Activated CD4-positive, CD25-positive, alpha-beta regulatory T cell treated with anti-CD3 and anti-CD28 coated beads, Interleukin-2, amount 50 U/mL, for 16 hours (primary cell): Measurements from ENCODE around the gene DNM1.
"Not testable (repeated sequence)": the region's sequence is repeated elsewhere in the genome, so short reads cannot be mapped to it uniquely, and the experiment has no call there.

Experiments
- DNase-seq: peaks from one replicate; pipeline ENCODE4 v3.0.0-alpha.2; 2020; ENCODE audit warnings: low read depth, low spot score

The DNM1 gene

DNA sequence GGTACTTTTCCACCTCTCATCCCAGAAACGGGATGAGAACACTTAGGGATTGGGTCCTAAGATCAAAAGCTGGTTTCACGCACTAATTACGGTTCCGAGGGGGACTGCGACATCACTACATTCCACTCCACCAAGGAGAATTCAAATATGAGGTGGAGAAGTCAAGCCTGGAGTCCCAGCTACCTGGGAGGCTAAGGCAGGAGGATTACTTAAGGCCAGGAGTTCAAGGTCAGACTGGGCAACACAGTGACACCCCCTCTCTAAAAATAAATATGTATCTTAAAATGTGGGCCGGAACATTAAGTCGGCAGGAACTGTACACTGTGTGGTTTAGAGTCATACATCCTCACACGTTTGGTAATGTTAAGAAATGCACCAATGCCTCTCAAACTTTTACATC, 71.1 kb downstream of the DNM1 start:
- DNase-seq, result no peak

DNA sequence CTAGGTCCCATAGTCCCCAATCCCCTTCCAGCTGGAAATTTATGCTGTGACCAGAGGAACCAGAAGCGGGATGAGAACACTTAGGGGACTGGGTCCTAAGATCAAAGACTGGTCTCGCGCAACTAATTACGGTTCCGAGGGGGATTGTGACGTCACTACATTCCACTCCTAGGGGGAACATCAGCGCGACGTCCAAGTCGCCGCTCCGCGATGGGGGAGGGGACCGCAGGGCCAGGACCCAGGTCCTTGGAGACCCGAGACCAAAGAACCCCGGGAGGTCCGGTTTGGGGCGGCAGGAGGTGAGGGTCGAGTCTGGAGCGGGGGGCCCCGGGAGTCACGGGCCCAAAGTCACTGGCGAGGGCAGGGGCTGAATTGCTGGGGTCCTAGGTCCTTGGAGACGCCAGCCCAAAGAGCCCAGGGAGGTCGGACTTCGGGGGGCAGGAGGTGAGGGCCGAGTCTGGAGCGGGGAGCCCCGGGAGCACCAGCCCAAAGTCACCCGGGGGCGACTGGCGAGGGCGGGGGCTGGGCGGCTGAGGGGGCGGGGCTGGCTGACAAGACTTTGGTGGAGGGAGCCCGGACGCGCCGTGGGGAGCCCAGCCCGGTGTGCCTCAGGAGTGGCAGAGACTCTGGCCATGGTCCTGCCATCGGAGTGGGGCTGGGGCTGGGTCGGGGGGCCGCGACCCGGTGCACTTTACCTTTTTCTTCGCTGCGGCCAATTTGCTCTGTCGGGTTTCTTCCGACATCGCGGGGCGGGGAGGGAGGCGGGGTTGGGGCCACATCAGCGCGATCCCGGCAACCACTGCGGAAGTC, 72.2 kb downstream of the DNM1 start, which contains the start of gene GOLGA2:
Gene GOLGA2 (minus strand): TSS at position 810 of the 810 bp plus-strand sequence. CDS start 31 bp downstream, at position 779.
- no peak for DNase-seq

DNA sequence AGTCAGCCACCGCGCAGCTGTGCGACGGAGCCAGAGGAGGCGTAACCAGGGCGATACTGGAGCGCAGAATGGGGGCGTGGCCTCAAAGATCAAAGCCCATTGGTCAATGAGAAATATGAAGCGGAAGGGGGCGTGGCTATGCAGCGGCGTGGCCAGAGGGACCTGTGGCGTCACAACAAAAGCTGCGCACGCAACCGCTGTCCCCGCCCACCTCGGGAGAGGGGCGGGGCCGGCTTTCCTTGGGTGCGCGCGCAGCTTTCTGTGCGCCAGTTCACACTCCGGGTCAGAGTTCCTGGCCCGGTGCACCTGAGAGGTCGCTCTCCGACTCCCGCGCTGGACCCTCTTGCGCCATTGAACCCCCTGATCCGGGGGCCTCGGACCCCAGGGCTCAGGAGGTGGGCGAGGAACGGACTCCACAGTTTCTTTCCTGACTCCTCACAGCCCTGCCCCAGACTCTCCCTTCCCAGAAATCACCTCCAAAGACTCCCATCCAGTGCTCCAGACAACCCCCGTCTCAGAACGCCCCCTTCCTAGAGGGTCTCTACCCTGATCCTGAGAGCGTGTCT, 72.9 kb downstream of the DNM1 start, which contains the start of gene SWI5:
Gene SWI5 (plus strand): TSS at position 269 of the 566 bp plus-strand sequence.
- peak; percentile 99 for DNase-seq

DNA sequence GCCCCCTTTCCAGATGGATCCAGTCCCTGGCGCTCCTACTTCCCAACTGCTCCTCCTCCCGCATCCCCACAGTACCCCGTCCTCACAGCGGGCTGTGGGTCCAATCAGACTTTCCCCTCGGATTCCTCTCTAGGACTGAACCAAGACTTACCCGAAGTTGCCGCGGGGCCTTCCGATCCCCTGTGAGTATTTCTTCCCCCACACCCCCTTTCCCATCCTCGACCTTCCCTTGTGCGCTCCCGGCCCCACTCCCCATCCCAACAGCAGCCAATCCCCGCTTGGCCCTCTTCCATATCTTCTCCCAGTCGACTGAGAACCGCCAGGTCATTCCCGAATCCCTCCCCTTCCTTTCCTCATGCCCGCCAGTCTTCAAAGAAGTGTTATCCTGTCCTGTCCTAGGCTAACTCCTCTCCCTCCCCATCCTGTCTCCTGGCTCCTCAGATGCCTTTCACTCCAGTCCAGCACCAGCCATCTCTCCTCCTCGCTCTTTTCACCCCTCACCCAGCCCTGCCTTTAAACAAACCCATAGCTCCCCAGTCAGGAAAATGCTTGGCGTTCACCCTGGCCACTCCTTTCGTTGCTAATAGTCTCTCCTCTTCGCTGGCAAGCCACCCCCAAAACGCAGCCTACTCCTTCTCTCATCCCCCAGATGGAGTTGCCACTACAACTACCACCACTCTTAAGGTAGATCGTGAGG, 73.5 kb downstream of the DNM1 start:
- no peak for DNase-seq

DNA sequence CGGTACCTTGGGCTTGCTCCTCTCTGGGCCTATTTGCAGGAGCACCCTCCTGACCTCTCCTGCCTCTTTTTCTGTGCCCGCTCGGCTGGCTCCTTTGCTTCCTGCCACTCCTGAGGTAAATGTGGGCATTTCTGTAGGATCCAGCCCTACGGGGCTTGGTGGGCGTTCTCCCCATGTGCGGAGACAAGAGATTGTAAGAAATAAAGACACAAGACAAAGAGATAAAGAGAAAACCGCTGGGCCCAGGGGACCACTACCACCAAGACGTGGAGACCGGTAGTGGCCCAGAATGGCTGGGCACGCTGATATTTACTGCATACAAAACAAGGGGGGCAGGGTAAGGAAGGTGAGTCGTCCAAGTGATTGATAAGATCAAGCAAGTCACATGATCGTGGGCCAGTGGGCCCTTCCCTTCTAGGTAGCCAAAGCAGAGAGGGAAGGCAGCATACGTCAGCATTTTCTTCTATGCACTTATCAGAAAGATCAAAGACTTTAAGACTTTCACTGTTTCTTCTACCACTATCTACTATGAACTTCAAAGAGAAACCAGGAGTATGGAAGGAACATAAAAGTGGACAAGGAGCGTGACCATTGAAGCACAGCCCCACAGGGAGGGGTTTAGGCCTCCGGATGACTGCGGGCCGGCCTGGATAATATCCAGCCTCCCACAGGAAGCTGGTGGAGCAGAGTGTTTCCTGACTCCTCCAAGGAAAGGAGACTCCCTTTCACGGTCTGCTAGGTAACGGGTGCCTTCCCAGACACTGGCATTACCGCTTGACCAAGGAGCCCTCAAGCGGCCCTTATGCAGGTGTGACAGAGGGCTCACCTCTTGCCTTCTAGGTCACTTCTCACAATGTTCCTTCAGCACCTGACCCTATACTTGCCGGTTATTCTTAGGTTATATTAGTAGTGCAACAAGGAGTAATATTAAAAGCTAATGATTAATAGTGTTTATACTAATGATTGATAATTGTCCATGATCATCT, 76.2 kb downstream of the DNM1 start:
- DNase-seq, result not testable (repeated sequence)

DNA sequence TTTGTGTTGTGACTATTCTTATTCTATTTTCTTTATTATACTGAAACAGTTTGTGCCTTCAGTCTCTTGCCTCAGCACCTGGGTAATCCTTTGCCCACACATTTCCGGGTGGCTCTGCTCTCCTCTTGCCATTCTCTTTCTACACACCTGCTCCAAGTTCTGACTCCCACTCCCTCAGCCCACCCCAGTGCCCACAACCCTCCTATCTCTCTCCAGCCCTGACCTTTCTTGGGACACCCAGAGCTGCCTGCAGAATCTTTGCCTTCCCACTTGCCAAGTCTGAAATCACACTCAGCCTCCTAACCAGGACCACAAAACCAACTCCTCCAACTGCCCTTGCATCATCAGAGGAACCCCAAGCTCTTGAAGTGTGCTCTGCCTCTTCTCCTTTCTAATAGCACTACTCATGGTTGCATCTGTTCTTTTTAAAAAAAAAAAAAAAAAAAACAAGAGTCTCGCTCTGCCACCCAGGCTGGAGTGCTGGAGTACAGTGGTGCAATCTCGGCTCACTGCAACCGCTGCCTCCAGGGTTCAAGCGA, 77.0 kb downstream of the DNM1 start:
- no peak for DNase-seq

DNA sequence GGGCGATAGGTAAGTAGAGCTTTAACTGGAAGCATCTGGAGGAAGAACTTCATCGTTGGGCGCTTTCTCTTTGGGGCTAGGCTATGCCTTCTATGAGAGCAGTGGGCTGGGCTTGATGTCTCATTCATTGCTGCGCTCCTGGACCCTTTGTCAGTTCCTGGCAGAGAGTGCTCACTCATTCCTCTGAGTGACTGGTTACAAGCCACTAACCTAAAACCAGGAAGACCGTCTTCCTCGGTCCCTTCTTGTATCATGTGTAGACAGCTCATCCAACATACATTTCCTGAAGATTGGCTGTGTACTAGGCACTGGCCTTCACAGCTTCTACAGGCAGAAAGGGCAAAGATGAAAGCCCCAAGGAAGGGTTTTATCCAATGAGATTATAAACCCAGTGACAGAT, 79.3 kb downstream of the DNM1 start:
- no peak for DNase-seq

DNA sequence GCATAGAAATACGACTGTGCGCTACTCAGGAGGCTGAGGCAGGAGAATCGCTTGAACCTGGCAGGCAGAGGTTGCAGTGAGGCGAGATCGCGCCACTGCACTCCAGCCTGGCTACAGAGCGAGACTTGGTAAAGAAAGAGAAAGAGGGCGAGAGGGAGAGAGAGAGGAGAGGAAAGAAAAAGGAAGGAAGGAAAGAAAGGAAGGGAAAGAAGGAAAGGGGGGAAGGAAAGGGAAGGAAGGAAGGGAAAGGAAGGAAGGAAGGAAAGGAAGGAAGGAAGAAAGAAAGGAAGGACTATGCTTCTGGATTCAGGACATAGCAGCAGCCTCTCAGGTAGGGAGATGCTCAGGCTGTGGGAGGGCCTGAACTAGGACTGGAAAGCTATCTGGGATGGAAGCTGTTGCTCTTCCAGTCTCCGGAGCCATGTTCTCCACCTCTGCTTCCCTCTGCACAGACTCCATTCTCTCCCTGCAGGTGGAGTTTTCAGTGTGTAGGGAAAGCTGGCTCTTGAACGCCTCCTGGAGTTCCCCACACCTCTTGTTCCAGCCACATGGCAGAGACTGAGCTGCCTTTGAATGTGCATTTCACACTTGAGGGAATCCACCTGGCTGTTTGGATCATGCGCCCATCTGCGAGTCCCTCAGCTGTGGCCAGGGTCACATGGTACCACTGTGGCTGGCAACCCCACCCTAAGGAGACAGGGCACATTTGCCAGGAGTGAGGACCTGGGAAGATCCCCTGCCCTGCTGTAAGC, 82.0 kb downstream of the DNM1 start:
- DNase-seq, result no peak

DNA sequence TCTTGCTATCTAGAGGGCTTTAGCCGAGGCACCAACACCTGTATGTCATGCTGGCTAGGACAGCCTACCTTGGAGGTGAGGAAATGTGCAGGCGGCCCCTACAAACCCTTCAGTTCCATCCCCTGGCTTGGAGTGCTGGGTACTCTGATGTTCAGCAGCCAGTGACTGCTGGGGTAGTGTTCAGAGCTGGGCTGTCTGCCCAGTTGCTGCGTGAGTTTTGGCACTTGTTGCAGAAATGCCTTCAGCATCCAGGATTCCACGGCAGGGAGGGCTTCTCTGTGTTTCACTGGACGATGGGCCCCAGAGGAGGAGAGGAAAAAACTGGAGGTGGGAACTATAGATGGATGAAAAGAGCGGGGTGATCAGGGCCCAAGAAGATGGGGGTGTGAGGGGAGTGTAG, 83.3 kb downstream of the DNM1 start:
- no peak for DNase-seq

DNA sequence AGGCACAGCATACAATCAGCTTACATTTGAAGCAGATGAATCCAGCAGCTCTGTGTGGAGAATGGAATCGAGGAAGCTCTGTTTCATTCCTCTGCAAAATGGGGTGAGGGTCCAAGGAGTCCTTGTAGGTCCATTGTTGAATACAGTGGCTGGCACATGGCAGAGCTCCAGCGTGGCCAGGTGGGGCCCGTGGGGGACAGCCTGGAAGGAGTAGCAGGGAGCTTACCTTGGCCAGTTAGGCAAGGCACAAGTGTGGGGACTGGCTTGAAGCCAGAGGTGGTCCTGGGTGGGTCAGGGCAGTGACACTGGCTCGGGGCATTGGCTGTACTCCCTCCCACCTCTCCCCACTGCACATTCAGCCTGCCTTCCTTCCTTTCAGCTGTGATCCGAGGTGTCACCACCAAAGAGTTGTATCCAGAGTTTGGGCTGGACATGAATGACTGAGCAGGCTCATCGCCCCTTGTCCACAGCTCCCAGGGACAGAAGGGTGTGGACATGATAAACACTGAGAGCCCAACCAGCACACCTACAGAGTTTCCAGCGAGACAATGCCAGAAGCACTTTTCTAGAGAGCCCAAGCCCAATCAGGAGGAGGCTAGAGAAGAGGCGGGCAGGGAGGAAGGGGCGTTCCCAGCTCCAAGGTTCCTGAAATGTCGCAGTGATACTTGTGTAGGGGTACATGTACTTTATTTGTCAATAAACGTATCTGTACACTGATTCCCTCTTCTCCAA, 85.3 kb downstream of the DNM1 start:
- no peak for DNase-seq

DNA sequence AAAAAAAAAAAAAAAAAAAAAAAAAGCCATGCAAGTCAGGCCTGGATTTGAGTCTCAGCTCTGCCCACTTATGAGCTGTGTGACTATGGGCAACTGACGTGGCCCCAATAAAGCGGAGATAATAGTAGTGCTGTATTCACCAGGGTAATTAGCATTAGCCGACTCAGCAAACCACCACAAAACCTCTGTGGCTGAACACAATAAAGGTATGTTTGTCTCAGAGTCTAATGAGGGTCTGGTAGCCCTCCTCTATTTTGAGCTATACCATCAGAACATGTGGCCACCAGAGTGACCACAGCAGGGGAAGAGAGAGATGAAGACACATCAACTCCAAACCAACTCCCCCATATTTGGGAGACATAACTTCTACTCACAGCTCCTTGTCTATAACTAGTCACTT, 88.8 kb downstream of the DNM1 start:
- DNase-seq, result no peak

DNA sequence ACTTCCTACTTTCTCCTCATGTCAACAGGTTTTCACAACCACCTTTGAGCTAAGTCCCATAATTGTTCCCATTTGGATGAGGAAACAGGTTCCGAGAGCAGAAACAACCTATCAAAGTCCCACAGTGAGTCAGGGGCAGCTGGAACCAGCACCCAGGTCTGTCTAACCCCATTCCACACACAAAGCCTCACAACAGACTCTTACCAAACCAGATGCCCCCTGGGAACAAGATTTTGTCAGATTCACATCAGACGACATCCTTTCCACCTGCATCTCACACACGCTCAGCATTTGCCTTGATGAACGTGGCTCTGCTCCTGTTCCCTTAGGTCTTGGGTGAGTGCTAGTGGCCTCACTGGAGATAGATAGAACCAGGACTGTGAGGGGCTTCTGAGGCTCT, 89.9 kb downstream of the DNM1 start:
- DNase-seq, result no peak

DNA sequence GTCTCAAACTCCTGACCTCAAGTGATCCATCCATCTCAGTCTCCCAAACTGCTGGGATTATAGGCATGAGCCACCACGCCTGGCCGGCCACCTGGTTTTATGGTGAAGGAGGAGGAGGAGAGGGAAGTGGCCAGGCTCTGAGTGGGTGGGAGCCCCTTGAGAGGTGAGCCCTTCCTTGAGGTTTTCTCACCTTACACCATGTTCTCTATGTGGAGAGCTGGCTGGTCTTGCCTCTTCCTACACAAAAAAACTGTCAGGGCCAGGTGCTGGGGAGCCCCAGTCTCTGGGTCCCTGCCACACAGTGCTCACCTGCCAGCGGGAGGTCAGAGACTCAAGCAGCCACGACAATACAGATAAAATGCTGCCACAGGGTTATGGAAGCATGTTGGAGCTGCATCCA, 91.0 kb downstream of the DNM1 start:
- no peak for DNase-seq

DNA sequence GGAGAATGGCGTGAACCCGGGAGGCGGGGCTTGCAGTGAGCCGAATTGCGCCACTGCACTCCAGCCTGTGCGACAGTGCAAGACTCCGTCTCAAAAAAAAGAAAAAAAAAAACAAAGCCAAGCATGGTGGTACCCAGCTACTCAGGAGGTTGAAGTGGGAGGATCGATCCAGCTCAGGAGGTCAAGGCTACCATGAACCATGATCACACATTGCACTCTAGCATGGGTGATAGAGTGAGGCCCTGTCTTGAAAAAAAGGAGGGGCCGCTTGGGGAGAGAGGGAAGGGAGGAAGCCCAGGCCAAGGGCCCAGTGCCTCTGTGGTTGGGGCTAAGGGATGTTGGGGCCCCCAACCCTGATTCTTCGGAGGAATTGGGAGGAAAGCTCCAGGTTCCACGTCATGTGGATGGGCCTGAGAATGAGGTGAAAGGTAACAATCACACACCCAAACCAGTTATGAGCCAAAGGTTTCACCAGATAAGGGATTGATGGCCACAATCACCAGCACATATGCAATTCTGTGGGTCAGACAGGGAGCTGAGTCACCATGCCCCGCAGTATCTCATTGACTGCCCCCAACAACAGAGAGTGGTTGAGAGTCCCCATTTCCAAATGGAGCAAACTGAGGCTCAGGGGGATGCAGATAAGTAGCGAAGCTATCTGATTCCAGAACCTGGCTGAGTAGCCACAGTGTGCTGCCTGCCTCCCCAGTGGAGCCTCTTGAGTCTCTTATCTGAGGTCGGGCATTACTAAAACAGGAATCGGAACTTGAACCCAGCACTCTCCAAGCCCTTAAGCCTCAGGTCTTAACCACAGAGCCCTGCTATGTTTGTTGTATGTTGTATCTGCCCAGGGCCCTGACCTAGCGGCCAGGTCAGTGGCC, 93.4 kb downstream of the DNM1 start:
- no peak for DNase-seq

DNA sequence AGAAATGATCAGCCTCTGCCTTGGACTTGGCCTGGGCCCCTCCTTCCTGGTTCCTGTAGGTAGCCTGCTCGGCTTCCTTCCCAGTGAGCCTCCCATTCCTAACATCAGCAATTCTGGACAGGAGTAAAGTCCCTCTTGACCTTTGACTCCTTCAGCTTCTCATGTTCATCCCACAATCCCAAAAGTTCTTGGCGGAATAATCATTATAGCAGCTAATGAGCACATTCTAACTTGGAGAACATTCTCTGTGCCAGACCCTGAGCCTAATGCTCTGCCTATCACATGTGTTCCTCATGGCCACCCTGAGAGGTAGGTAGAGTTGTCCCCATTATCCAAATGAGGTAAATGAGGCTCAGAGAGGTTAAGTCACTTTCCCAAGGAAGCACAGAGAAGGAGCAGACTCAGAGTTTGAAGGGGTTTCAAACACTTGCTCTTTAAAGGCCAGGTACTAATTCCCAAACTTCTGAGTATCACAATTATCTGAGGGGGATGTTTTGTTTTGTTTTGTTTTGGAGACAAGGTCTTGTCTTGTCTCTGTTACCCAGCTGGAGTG, 94.1 kb downstream of the DNM1 start:
- DNase-seq, result no peak

DNA sequence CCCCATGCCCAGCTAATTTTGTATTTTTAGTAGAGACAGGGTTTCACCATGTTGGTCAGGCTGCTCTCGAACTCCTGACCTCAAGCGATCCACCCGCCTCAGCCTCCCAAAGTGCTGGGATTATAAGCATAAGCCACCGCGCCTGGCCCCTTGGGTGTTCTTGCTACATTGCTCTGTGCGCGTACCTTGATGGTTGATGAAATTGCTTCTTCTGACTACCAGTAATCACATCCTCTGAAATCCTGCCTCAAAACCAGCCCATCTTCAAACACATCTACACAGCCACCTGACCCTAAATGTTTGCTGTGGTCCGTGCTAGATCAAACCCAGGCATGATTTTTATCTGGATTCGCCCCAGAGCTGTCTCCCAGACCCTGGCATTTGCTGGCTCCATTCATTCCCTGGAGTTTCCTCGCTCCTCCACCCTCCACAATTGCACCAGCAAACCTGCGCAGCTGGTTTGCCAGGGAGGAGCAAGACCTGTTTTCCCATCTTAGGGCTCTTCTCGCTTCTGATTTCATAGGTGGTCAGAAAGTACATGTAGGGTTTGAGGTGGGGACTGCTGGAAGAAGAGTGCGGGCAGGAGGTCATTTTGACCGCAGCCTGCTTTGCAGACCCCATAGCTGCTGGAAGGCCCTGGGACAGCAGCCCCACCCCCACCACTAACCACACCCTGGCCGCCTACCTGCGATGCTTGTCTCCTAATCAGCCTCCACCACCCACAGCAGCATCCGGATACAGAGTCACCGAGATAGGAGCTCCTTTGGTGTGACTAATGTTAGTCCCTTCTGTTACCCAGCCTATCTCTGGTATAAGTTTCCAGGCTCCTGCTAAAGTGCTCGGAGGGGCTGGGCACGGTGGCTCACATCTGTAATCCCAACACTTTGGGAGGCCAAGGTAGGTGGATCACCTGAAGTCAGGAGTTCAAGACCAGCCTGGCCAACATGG, 95.6 kb downstream of the DNM1 start:
- DNase-seq, result no peak
